NCI-H526 treated with DMSO at 0.1 percent for 48 hours (cell line): Measurements from ENCODE around the gene PTPRN2.
"Not testable (repeated sequence)": the region's sequence is repeated elsewhere in the genome, so short reads cannot be mapped to it uniquely, and the experiment has no call there.

Experiments used
- DNase-seq: peaks from one replicate; lab custom pipeline; 2025; lab: John Stamatoyannopoulos, UW

The PTPRN2 gene

GRCh38 chr7:157516911-157517781, 1070.5 kb downstream of the PTPRN2 start:
- no peak for DNase-seq

- no peak for DNase-seq
These were observed 1071.3 kb downstream of the PTPRN2 start for GRCh38 chr7:157516311-157516710.

DNA sequence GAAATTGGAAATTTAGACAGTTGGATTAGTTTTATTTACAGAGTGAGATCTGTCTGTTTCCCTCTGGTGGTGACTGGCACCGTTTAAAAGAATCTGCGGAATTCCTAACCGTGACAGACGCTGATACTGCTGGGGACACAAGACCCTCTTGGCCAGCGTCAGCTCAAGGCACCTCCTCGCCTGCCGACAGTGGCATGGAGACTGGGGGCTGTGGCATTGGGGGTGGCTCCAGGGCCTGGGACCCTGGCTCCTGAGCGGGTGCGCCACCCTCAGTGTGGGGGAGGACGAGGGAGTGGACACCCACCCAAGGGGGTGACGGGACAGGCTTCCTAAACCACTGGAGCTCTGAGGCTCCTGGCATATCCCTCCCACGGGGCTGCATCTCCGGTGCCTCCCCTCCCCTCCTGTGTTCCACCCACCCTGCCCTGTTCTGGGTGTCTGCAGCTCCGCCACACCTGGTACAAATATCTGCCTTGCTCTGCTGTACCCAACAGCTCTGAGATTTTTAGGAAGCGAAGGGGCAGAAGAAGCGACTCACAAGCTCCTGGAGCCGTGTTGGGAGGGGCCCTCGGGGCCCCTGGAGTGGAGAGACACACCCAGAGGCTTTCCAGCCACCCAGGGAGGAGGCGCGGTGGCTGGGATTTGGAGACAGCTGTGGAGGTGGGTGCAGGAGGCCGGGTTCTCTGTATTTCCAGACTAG, 1072.1 kb downstream of the PTPRN2 start:
- no peak for DNase-seq

DNA sequence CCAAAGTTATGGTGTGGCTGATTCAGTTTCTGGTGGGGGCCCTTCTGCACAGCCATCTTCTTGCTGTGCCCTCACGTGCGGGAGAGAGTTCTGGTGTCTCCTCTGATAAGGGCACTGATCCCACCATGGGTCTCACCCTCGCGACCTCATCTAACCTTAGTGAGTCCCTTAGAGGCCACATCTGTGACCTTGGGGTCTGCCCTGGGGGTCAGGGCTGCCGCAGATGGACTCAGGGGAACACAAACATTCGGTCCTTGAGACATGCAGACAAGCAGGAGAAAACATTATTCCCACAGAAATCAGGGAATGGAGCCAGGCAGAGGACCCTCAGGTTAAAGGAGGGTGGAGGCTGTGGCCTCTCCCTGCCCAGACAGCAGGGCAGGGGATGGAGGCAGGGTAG, 1072.9 kb downstream of the PTPRN2 start:
- DNase-seq, result no peak

DNA sequence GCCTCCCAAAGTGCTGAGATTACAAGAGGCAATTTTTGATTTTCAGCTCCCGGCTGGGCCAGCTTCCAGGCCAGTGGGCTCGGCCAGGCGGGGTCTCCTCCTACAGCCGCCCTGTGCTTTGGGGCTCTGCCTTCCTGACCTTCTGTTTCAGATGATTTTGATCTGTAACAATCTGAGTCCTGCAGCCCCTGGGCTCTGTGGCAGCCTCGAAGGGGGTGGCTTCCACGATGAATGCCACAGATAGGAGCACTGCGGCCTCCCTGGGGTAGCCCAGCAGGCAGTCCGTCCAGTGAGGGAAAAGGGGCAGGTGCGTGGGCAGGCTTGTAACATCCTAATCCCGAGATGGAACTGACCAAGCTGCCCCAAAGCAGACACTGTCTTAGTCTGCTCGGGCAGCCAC, 1073.3 kb downstream of the PTPRN2 start:
- no peak for DNase-seq

DNA sequence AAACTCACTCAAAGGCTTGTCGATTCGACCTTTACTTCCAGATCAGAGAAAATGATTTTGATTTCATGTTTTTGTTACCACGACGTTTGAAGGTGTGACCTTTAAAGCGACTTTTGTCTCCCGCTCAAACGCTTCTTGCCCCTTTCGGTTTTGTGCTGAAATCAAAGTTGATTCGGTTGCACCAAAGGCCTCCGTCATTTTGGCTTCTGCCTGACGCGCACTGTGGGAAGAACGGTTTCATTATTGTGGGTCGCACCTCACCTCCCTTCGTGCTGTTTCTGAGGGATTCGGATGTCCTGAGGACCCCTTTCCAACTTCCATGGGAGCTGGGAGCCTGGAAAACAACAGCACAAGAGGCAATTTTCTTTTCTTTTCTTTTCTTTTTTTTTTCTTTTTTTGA, 1073.9 kb downstream of the PTPRN2 start:
- DNase-seq, result no peak

GRCh38 chr7:157513162-157513621, 1074.4 kb downstream of the PTPRN2 start:
- no peak for DNase-seq

DNA sequence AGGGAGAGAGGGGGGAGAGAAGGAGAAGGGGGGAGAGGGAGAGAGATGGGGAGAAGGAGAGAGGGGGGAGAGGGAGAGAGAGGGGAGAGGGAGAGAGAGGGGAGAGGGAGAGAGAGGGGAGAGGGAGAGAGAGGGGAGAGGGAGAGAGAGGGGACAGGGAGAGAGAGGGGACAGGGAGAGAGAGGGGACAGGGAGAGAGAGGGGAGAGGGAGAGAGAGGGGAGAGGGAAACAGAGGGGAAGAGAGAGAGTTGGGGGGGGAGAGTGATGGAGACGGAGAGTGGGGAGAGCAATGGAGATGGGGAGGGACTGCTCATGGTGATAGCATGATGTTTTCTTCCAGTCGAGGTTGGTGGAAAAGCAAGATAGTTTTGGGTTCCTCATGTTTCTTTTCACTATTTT, 1078.4 kb downstream of the PTPRN2 start:
- no peak for DNase-seq

DNA sequence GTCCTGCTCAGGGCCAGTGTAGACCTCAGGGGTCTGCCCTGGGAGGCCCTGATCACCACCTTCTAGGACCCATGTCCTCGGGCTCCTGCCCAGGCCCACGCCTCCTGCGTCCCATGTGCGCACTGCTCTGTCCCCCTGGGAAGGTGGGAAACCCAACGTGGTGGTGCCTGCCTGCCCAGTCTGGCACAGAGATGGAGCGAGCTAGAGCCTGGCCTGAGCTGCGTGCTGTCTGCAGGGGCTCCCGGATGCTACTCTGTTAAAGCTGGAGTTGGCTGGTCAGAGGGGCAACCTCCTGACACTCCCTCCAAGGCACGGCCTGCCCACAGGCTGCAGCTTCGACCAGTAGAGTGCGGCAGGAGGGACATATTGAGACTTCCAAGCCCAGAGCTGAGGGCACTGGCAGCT, 1079.1 kb downstream of the PTPRN2 start:
- no peak for DNase-seq

- no peak for DNase-seq
These were observed 1079.6 kb downstream of the PTPRN2 start for GRCh38 chr7:157507987-157508386.

- DNase-seq, result no peak
These were observed 1081.4 kb downstream of the PTPRN2 start for GRCh38 chr7:157506268-157506667.

DNA sequence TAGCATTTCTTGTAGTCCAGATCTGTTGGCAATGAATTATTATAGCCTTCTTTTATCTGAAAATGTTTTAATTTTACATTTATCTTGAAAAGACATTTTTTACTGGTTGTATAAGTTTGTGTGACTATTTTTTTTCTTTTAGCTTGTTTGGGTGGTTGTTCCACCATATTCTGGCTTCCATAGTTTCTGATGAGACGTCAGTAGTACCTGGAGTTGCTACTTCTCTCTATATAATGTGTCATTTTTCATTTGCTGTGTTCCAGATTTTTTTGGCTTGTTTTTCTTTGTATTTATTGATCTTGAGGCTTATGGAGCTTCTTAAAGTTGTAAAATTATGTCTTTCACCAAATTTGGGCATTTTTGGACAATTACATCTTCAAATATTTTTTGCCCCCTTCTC, 1082.0 kb downstream of the PTPRN2 start:
- DNase-seq, result no peak

- no peak for DNase-seq
These were observed 1084.4 kb downstream of the PTPRN2 start for GRCh38 chr7:157503229-157503628.

DNA sequence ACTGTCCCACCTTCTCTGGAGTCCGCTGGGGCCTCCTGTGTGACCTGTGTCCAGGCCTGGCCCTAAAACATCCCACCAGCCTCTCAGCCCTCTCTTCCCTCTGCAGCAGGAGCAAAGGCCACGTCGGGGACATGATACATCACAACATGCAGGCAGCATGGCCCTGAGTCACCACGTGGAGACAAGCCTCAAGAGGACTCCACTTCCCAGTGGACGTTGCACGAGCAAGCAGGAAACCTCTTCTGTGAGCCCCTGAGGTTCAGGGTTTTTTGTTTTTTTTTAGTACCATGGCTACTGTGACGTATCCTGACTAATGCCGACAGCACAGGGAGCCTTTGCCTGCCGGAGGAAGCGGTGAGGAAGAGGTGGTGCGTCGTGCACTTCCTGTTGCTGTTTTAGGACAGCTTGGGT, 1084.9 kb downstream of the PTPRN2 start:
- DNase-seq, result no peak

DNA sequence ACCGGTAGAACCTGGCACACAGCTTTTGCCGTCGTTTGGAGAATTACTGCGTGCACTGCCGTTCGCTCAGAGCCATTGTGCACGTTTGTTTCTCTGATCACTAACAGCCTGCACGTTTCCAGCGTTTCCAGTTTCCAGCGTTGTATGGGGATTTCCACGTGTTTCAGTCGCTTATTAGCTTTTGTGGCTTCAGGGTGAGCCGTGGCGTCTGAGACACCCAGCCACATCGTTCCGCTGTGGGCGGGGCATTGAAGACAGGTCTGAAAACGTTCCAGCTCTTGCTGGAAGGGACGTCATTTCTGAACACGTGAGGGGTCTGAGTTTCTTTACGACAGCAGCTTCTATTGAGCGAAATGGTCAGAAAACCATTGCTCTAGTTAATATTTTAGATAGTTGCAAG, 1086.0 kb downstream of the PTPRN2 start:
- DNase-seq, result no peak

DNA sequence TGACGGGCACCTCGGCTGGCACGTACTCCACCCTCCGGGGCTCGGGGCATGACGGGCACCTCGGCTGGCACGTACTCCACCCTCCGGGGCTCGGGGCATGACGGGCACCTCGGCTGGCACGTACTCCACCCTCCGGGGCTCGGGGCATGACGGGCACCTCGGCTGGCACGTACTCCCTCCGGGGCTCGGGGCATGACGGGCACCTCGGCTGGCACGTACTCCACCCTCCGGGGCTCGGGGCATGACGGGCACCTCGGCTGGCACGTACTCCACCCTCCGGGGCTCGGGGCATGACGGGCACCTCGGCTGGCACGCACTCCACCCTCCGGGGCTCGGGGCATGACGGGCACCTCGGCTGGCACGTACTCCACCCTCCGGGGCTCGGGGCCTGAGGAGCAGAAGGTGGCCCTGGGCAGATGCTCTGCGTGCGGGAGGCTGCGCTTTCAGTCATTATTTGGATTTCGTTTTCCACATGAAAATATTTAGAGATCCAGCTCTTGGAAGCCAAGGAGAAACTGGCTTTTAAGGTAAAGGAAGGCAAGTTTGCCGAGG, 1086.6 kb downstream of the PTPRN2 start:
- not testable (repeated sequence) for DNase-seq

- DNase-seq, result peak; percentile 20
These were observed 1087.3 kb downstream of the PTPRN2 start for GRCh38 chr7:157500171-157500960.

GRCh38 chr7:157499835-157500153, 1087.8 kb downstream of the PTPRN2 start:
- no peak for DNase-seq

DNA sequence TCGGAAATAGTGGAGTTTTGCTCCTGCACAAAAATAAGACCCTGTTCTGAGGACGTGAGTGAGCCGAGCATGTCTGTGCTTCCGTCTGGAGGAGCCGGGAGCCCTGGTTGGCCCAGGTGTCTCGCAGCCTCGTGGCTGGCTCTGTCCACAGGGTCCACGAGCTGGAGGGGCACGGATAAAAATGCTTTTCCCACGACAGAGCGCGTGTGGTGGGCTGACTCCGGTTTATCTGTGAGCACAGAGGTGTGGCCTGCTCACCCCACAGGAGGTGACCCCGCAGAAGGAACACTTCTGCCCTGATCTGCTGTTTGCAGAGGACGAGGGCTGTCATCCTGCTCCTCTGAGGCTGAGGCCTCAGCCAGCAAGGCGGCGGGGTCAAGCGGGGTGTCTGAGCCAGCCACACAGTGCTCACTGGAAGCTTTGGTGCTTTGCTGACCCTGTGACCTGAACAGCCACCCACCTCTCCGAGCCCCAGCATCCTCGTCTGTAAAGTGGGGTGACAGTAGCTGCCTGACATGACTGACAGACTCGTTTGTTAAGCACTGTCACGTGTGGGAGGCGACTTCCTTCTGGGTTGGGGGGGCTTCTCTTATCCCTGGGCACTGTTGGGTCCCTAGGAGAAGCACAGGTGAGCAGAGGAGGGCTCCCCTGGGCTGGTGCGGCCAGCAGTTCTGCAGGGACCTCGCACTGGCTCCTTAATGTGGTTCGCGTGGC, 1088.3 kb downstream of the PTPRN2 start:
- DNase-seq, result no peak

DNA sequence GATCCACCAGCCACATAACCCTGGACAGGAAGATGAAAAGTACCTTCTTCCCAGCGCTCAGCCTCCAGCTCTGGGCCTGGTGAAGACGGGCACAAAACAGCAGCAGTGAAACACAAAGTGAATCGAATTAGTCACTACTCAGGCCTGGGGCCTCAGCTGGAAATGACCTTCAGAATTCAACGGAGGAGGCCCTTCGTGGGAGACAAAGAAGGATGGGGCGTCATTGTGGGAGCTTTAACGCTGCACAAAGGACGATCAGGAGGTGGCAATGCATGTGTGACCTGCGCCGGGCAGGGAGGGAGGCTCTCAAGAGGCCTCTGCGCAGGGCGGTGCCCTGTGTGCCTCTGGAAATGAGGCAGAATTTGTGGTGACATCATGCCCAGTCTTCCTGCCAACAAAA, 1089.0 kb downstream of the PTPRN2 start:
- DNase-seq, result no peak

DNA sequence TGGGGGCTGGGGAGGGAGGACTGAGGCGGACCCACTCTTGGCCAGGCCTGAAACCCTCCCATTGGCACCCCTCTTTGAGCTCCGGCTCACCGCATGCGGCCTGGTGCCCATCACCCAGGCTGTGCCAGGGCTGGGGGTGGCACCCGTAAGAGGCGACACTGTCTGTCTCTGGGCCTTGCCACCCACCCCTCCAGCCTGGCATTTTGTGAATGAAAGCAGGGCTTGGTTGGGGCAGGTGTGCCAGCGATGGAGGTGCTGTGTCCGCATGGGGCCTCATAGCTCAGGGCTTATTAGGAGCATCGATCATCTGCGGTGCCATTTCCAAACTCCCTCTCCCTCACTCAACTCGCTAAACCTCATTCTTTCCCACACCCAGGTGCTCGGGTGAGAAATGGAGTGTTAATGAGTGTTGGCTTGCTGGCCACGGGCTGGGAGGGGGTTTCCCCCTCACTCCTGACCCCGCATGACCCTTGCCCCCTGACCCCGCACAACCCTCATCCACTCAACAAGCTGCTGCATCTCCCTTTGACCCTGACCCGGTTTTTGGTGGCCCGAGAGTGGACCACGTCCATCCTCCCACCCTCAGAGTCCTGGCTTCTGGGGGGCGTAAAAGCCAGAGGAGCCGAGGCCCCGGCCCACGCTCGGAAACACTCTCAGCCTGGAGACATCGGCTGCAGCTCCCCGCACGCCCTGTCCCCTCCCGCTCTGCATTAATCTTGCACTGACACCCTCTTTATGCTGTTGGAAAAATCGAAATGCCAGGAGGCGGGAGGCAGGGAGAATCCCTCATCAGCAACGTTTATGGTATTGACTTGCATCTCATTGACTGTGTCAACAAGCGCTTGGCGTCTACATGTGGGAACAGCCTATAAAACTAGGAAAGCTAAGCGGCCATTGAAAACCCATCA, 1089.6 kb downstream of the PTPRN2 start:
- peak; percentile 88 for DNase-seq
